Spleen (tissue), 7 donors: ENCODE data around the gene MNDA.

Experiments used
- CTCF ChIP-seq, 11 experiments: fragments of 200-600 bp in 7 of 11; fragments of 450-650 bp in 4 of 11; sonication (generic) in 4 of 11; IDR thresholded peaks in 8 of 11; conservative IDR thresholded peaks in 3 of 11; 1 replicate in 7 of 11; 2 replicates in 4 of 11; pipeline versions ENCODE4 v1.4.0 to v1.8.0; 2016 to 2021; ENCODE audit warnings: antibody characterized with exemption in 11 of 11, inconsistent platforms in 4 of 11, mild to moderate bottlenecking in 1 of 11
- POLR2A ChIP-seq, 3 donors: fragments of 450-650 bp; IDR thresholded peaks; one replicate each; pipeline ENCODE4 v1.5.1; 2017; ENCODE audit warnings: antibody characterized with exemption in 3 of 3, mild to moderate bottlenecking in 1 of 3
- POLR2AphosphoS5 ChIP-seq, 3 donors: sonication (generic); formaldehyde crosslinking; IDR thresholded peaks; one replicate each; pipeline ENCODE4 v1.5.1; 2017; ENCODE audit warnings: antibody characterized with exemption in 3 of 3
- donor health status: DM: no; HTN: no; CAD: no; lungs with moderate emphysema.
- donor health status: DM: no; HTN: no; CAD: no.
- donor health status: DM: no; HTN: no; CAD: no.

GRCh38 chr1:158833264-158833663, 2.1 kb downstream of the MNDA start:
- TF ChIP-seq CTCF (IDR thresholded peaks at IDR 0.05 in 8 of 11, conservative IDR thresholded peaks at IDR 0.05 in 3 of 11) (no peak), POLR2A (IDR thresholded peaks at IDR 0.05) (no peak), POLR2AphosphoS5 (IDR thresholded peaks at IDR 0.05) (no peak)
